GM23338 (cell line): ENCODE results near the gene DSC2.

Experiments
- CREB1 ChIP-seq: fragments of 250-450 bp; sonication (Bioruptor Pico); IDR thresholded peaks from 2 replicates; pipeline ENCODE4 v1.5.0; 2020; ENCODE audit warnings: low read depth, mild to moderate bottlenecking, moderate library complexity
- EZH2 ChIP-seq: fragments of 200-600 bp; sonication (generic); IDR thresholded peaks from one replicate; pipeline ENCODE4 v1.8.0; 2017; ENCODE audit warnings: antibody characterized with exemption, mild to moderate bottlenecking, low read depth; ENCODE audit not compliant: unreplicated experiment
- EZH2phosphoT487 ChIP-seq: fragments of 200-600 bp; sonication (generic); IDR thresholded peaks from one replicate; pipeline ENCODE4 v1.8.1; 2018; ENCODE audit warnings: antibody characterized with exemption; ENCODE audit not compliant: unreplicated experiment
- JUNB ChIP-seq: IDR thresholded peaks from one replicate; pipeline ENCODE4 v1.6.1; 2016; ENCODE audit warnings: antibody characterized with exemption; ENCODE audit not compliant: unreplicated experiment
- POLR2AphosphoS5 ChIP-seq: IDR thresholded peaks from 2 replicates; pipeline ENCODE4 v1.6.1; 2016; ENCODE audit warnings: antibody characterized with exemption, low read depth
- STAT1 ChIP-seq: IDR thresholded peaks from one replicate; pipeline ENCODE4 v1.6.1; 2016; ENCODE audit warnings: antibody characterized with exemption; ENCODE audit not compliant: unreplicated experiment
- ZNF114 ChIP-seq: fragments of 250-450 bp; sonication (Bioruptor Pico); IDR thresholded peaks from 2 replicates; pipeline ENCODE4 v1.5.0; 2020; ENCODE audit warnings: mild to moderate bottlenecking, moderate library complexity
- TF ChIP-seq, protein P1 (sequence below), 2 experiments: fragments of 200-600 bp in 1 of 2; sonication (generic) in 1 of 2; conservative IDR thresholded peaks; 2 replicates each; pipeline versions ENCODE4 v1.5.1 to v1.6.1; 2016 to 2017; ENCODE audit warnings: antibody characterized with exemption in 2 of 2, low read depth in 2 of 2, mild to moderate bottlenecking in 2 of 2, moderate library complexity in 1 of 2
- TF ChIP-seq, protein P2 (sequence below): IDR thresholded peaks from one replicate; pipeline ENCODE4 v1.6.1; 2018; ENCODE audit warnings: antibody characterized with exemption; ENCODE audit not compliant: unreplicated experiment

DNA sequence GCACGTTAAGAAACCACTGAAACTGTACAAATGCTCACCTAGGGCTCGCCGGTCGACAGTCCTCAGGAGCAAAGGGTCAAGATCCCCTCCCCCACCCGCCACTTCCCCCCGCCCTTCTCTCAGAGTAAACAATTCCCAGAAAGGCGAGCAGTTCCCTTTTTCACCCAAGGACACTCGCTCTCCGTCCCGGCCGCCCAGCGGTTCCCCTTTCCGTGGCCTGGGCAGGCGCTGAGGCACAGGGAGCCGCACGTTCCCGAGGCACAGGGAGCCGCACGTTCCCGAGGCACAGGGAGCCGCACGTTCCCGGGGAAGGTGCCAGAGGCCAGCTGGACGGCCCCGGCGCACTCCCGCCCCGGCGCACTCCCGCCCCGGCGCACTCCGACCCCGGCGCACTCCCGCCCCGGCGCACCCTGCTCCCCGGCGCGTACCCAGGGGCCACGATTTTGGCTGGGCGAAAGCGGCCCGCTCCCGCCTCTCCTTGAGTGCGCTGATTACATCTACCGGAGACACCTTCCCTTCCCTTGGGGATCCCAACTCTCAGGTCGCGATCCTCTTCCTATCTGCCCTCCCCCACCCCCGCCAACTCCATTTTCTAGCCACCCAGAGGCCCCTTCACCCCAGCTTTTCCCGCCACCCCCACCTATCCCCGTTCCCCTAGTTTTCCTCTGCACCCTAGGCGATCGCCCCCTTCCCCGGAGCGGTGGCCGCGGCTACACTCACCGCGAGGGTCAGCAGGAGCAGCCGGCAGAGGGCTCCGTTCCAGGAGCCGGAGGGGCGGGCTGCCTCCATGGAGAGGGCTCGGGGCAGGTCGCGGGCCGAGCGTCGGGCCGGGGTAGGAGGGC lies 817 bp downstream of the DSC2 start:
- TF ChIP-seq STAT1, result no peak
- TF ChIP-seq EZH2phosphoT487, result no peak
- TF ChIP-seq, protein P1, sequence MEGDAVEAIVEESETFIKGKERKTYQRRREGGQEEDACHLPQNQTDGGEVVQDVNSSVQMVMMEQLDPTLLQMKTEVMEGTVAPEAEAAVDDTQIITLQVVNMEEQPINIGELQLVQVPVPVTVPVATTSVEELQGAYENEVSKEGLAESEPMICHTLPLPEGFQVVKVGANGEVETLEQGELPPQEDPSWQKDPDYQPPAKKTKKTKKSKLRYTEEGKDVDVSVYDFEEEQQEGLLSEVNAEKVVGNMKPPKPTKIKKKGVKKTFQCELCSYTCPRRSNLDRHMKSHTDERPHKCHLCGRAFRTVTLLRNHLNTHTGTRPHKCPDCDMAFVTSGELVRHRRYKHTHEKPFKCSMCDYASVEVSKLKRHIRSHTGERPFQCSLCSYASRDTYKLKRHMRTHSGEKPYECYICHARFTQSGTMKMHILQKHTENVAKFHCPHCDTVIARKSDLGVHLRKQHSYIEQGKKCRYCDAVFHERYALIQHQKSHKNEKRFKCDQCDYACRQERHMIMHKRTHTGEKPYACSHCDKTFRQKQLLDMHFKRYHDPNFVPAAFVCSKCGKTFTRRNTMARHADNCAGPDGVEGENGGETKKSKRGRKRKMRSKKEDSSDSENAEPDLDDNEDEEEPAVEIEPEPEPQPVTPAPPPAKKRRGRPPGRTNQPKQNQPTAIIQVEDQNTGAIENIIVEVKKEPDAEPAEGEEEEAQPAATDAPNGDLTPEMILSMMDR (conservative IDR thresholded peaks at IDR 0.05; ENCODE audit: low read depth in 2 of 2), result peak; percentile 21 to 23; a peak in 2 of 4 replicates
- TF ChIP-seq, protein P2, sequence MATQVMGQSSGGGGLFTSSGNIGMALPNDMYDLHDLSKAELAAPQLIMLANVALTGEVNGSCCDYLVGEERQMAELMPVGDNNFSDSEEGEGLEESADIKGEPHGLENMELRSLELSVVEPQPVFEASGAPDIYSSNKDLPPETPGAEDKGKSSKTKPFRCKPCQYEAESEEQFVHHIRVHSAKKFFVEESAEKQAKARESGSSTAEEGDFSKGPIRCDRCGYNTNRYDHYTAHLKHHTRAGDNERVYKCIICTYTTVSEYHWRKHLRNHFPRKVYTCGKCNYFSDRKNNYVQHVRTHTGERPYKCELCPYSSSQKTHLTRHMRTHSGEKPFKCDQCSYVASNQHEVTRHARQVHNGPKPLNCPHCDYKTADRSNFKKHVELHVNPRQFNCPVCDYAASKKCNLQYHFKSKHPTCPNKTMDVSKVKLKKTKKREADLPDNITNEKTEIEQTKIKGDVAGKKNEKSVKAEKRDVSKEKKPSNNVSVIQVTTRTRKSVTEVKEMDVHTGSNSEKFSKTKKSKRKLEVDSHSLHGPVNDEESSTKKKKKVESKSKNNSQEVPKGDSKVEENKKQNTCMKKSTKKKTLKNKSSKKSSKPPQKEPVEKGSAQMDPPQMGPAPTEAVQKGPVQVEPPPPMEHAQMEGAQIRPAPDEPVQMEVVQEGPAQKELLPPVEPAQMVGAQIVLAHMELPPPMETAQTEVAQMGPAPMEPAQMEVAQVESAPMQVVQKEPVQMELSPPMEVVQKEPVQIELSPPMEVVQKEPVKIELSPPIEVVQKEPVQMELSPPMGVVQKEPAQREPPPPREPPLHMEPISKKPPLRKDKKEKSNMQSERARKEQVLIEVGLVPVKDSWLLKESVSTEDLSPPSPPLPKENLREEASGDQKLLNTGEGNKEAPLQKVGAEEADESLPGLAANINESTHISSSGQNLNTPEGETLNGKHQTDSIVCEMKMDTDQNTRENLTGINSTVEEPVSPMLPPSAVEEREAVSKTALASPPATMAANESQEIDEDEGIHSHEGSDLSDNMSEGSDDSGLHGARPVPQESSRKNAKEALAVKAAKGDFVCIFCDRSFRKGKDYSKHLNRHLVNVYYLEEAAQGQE, result no peak
- TF ChIP-seq POLR2AphosphoS5, result no peak
- TF ChIP-seq CREB1 (CRISPR knock-in tag), result no peak
- no peak for TF ChIP-seq EZH2
- TF ChIP-seq ZNF114 (CRISPR knock-in tag), result no peak
- no peak for TF ChIP-seq JUNB
